Common myeloid progenitor, CD34-positive (primary cell): ENCODE data around the gene WDR91.
A peak's percentile ranks its signal among the peaks of the same experiment; 100 is the strongest.

ENCODE experiments used
- CTCF ChIA-PET: fragments of 350-600 bp; sonication (Branson Sonifier 250); formaldehyde crosslinking; loops from one replicate; lab custom pipeline; 2021; ENCODE audit warnings: antibody characterized with exemption; lab: Charles Lee
- POLR2A ChIA-PET: fragments of 350-600 bp; sonication (Branson Sonifier 250); formaldehyde crosslinking; loops from one replicate; lab custom pipeline; 2021; ENCODE audit warnings: antibody characterized with exemption; lab: Charles Lee
- DNase-seq, 3 donors: peaks; one replicate each; pipeline versions ENCODE4 v3.0.0 to v3.0.0-alpha.2; 2013
- H3K27ac ChIP-seq, 2 experiments: 1 replicate in 1 of 2; 2 replicates in 1 of 2; pipeline ENCODE4 v1.7.0; 2013; ENCODE audit warnings: inconsistent platforms in 2 of 2, low read length in 2 of 2, mild to moderate bottlenecking in 2 of 2, low read depth in 1 of 2, moderate library complexity in 1 of 2; ENCODE audit not compliant: severe bottlenecking in 2 of 2, insufficient read depth in 1 of 2, poor library complexity in 1 of 2
- H3K27me3 ChIP-seq, 5 experiments: replicated peaks in 2 of 5; 1 replicate in 3 of 5; 2 replicates in 2 of 5; pipeline versions ENCODE4 v1.6.1 to v1.7.0; 2013; ENCODE audit warnings: low read length in 4 of 5, mild to moderate bottlenecking in 2 of 5, moderate library complexity in 2 of 5, inconsistent platforms in 1 of 5; ENCODE audit not compliant: insufficient read depth in 5 of 5, control insufficient read depth in 4 of 5
- H3K36me3 ChIP-seq, 4 experiments: 1 replicate in 2 of 4; 2 replicates in 2 of 4; pipeline versions ENCODE4 v1.6.1 to v1.7.0; 2013; ENCODE audit warnings: low read length in 3 of 4, control low read depth in 1 of 4, mild to moderate bottlenecking in 1 of 4; ENCODE audit not compliant: control insufficient read depth in 4 of 4, insufficient read depth in 4 of 4
- H3K4me1 ChIP-seq, 4 experiments: 1 replicate in 3 of 4; 2 replicates in 1 of 4; pipeline versions ENCODE4 v1.6.1 to v1.7.1; 2013; ENCODE audit warnings: low read length in 3 of 4, mild to moderate bottlenecking in 3 of 4, control low read depth in 1 of 4, inconsistent platforms in 1 of 4, moderate library complexity in 1 of 4; ENCODE audit not compliant: control insufficient read depth in 4 of 4, insufficient read depth in 4 of 4; ENCODE audit errors: control extremely low read depth in 1 of 4
- H3K4me3 ChIP-seq, 7 experiments: 1 replicate in 4 of 7; 2 replicates in 3 of 7; pipeline versions ENCODE4 v1.5.1 to v1.7.0; 2013; ENCODE audit warnings: mild to moderate bottlenecking in 7 of 7, low read length in 6 of 7, moderate library complexity in 6 of 7, inconsistent platforms in 2 of 7, low read depth in 2 of 7, control low read depth in 1 of 7; ENCODE audit not compliant: insufficient read depth in 4 of 7, control insufficient read depth in 1 of 7; ENCODE audit errors: extremely low read depth in 1 of 7
- H3K9me3 ChIP-seq, 5 experiments: 1 replicate in 4 of 5; 2 replicates in 1 of 5; pipeline versions ENCODE4 v1.6.1 to v1.7.1; 2013; ENCODE audit warnings: low read length in 4 of 5, mild to moderate bottlenecking in 2 of 5, inconsistent platforms in 1 of 5, low read depth in 1 of 5, moderate library complexity in 1 of 5; ENCODE audit not compliant: control insufficient read depth in 4 of 5, insufficient read depth in 2 of 5; ENCODE audit errors: control extremely low read depth in 1 of 5
- WGBS: methylation state at CpG from one replicate; pipeline ENCODE4 v1.1.5; 2013; ENCODE audit not compliant: insufficient coverage; 5-methylcytosine and 5-hydroxymethylcytosine counted together

The WDR91 gene

GRCh38 chr7:135208102-135208793 lies 3.1 kb downstream of the WDR91 start:
- H3K4me3 ChIP-seq, result peak overlapping the region in 4 of 7 experiments; percentile 2 to 55 (median 26)
- ChIA-PET POLR2A (no interaction called here), CTCF (interaction anchor here (0.9 to 1.6 kb wide), 2 partner anchors 10 to 49 kb away, joined by 3 to 5 read pairs; no protein-coding TSS in a partner anchor)
- no peaks in the 10 kb centered on the region for H3K27me3 ChIP-seq
- no peaks in the 10 kb centered on the region for H3K9me3 ChIP-seq
- peaks cover 31 to 55% (median 48%) of the 10 kb centered on the region in 4 experiments for H3K4me1 ChIP-seq
- 33% methylated on average over 6 of the region's 6 CpGs for WGBS
- DNase-seq, result peak; percentile 67 to 91 (median 89)
- peak overlapping the region in 1 of 2 experiments; percentile 30 for H3K27ac ChIP-seq
- H3K36me3 ChIP-seq, result peaks cover 3 to 27% (median 20%) of the 10 kb centered on the region in 4 experiments

GRCh38 chr7:135207406-135208101 lies 3.8 kb downstream of the WDR91 start:
- peak in 1 of 3 donors; percentile 14 for DNase-seq
- H3K4me3 ChIP-seq, result peak overlapping the region in 4 of 7 experiments; percentile 10 to 32 (median 21)
- H3K27me3 ChIP-seq, result no peaks in the 10 kb centered on the region
- H3K27ac ChIP-seq, result peak overlapping the region in 1 of 2 experiments; percentile 30
- POLR2A ChIA-PET, result no interaction called here
- H3K36me3 ChIP-seq, result peaks cover 5 to 33% (median 23%) of the 10 kb centered on the region in 4 experiments
- CTCF ChIA-PET, result interaction anchor here (0.9 kb wide), 1 partner anchor 48 kb away, joined by 3 read pairs; no protein-coding TSS in a partner anchor
- peaks cover 31 to 55% (median 48%) of the 10 kb centered on the region in 4 experiments for H3K4me1 ChIP-seq
- H3K9me3 ChIP-seq, result no peaks in the 10 kb centered on the region
- 63% methylated on average over 7 of the region's 8 CpGs for WGBS

GRCh38 chr7:135206941-135207391 lies 4.4 kb downstream of the WDR91 start:
- H3K9me3 ChIP-seq, result no peaks in the 10 kb centered on the region
- peak; percentile 48 to 88 (median 82) for DNase-seq
- H3K27me3 ChIP-seq, result no peaks in the 10 kb centered on the region
- H3K36me3 ChIP-seq, result peaks cover 7 to 39% (median 26%) of the 10 kb centered on the region in 4 experiments
- ChIA-PET POLR2A (interaction anchor here (0.8 kb wide), 1 partner anchor 232 kb away, joined by 3 read pairs; no protein-coding TSS in a partner anchor), CTCF (no interaction called here)
- peak overlapping the region in 3 of 7 experiments; percentile 10 to 32 (median 26) for H3K4me3 ChIP-seq
- 44% methylated on average over 7 of the region's 7 CpGs for WGBS
- peaks cover 31 to 53% (median 46%) of the 10 kb centered on the region in 4 experiments for H3K4me1 ChIP-seq
- no peak overlapping the region for H3K27ac ChIP-seq

GRCh38 chr7:135205850-135206249 lies 5.5 kb downstream of the WDR91 start:
- Histone ChIP-seq H3K36me3 (peaks cover 8 to 49% (median 35%) of the 10 kb centered on the region in 4 experiments), H3K9me3 (no peaks in the 10 kb centered on the region), H3K4me1 (peaks cover 31 to 49% (median 42%) of the 10 kb centered on the region in 4 experiments), H3K4me3 (no peak overlapping the region), H3K27ac (no peak overlapping the region), H3K27me3 (no peaks in the 10 kb centered on the region)
- 94% methylated on average over 6 of the region's 8 CpGs for WGBS
- no peak for DNase-seq
- ChIA-PET CTCF (interaction anchor here (1.2 kb wide), 1 partner anchor 23 kb away, joined by 4 read pairs; no protein-coding TSS in a partner anchor), POLR2A (no interaction called here)

GRCh38 chr7:135204876-135205275 lies 6.5 kb downstream of the WDR91 start:
- H3K4me1 ChIP-seq, result peaks cover 27 to 40% (median 35%) of the 10 kb centered on the region in 4 experiments
- H3K27ac ChIP-seq, result no peak overlapping the region
- no peaks in the 10 kb centered on the region for H3K9me3 ChIP-seq
- H3K4me3 ChIP-seq, result no peak overlapping the region
- CTCF ChIA-PET, result interaction anchor here (0.9 to 1.4 kb wide), 4 partner anchors 8 to 39 kb away, joined by 3 to 4 read pairs (median 4); partner anchors contain the start of gene CYREN
- POLR2A ChIA-PET, result no interaction called here
- H3K36me3 ChIP-seq, result peaks cover 12 to 57% (median 43%) of the 10 kb centered on the region in 4 experiments
- no peaks in the 10 kb centered on the region for H3K27me3 ChIP-seq
- DNase-seq, result no peak
- 100% methylated on average over 5 of the region's 5 CpGs for WGBS

- POLR2A ChIA-PET, result no interaction called here
- H3K27ac ChIP-seq, result no peak overlapping the region
- CTCF ChIA-PET, result interaction anchor here (0.5 to 1.4 kb wide), 5 partner anchors 8 to 72 kb away, joined by 3 to 4 read pairs (median 4); partner anchors contain the start of gene CYREN
- no peaks in the 10 kb centered on the region for H3K9me3 ChIP-seq
- WGBS, result 100% methylated on average over 5 of the region's 6 CpGs
- DNase-seq, result no peak
- H3K4me1 ChIP-seq, result peaks cover 24 to 34% (median 29%) of the 10 kb centered on the region in 4 experiments
- H3K27me3 ChIP-seq, result no peaks in the 10 kb centered on the region
- peaks cover 13 to 63% (median 46%) of the 10 kb centered on the region in 4 experiments for H3K36me3 ChIP-seq
- H3K4me3 ChIP-seq, result no peak overlapping the region
These were observed 7.0 kb downstream of the WDR91 start for GRCh38 chr7:135204341-135204749.
